Calu3 (cell line): ENCODE data around the gene CHKB. TPM values are rescaled to one million over a fixed set of nuclear protein-coding genes. Genes with fewer than 3 reads are reported as not detected.
"Not testable (repeated sequence)": the region's sequence is repeated elsewhere in the genome, so short reads cannot be mapped to it uniquely, and the experiment has no call there.

ENCODE experiments used
- BruUV-seq: library from RNA; stranded (reverse); fragments of 400-500 nt; replicated peaks from 2 replicates; lab custom pipeline; 2021; lab: Mats Ljungman, UMichigan
- CTCF ChIA-PET: fragments of 300-600 bp; sonication (Branson Sonifier 250); formaldehyde crosslinking; loops from one replicate; lab custom pipeline; 2022; ENCODE audit warnings: antibody characterized with exemption; lab: Charles Lee
- DNase-seq: peaks from one replicate; pipeline ENCODE4 v3.0.0; 2022
- H3K27ac Mint-ChIP-seq: one replicate; pipeline ENCODE4 v1.8.0; 2022; ENCODE audit warnings: mixed read lengths; ENCODE audit not compliant: unreplicated experiment
- H3K27me3 Mint-ChIP-seq: one replicate; pipeline ENCODE4 v1.8.0; 2022; ENCODE audit warnings: mixed read lengths; ENCODE audit not compliant: unreplicated experiment
- H3K36me3 Mint-ChIP-seq: one replicate; pipeline ENCODE4 v1.8.0; 2022; ENCODE audit warnings: mild to moderate bottlenecking, moderate library complexity, mixed read lengths; ENCODE audit not compliant: insufficient read depth, unreplicated experiment
- H3K4me1 Mint-ChIP-seq: one replicate; pipeline ENCODE4 v1.8.0; 2022; ENCODE audit warnings: mild to moderate bottlenecking, low read depth, mixed read lengths; ENCODE audit not compliant: unreplicated experiment
- H3K4me3 Mint-ChIP-seq: one replicate; pipeline ENCODE4 v1.8.0; 2022; ENCODE audit warnings: mild to moderate bottlenecking, low read depth, moderate library complexity, mixed read lengths; ENCODE audit not compliant: unreplicated experiment
- H3K9me3 Mint-ChIP-seq: one replicate; pipeline ENCODE4 v1.8.0; 2022; ENCODE audit warnings: low read depth, mixed read lengths; ENCODE audit not compliant: unreplicated experiment
- intact Hi-C: fragments of 100-400 bp; cut with micrococcal nuclease; formaldehyde crosslinking; loops from one replicate; pipeline ENCODE4 v1.10.0; 2022; ENCODE audit not compliant: unreplicated experiment
- total RNA-seq: library from RNA; stranded (reverse); gene quantifications from 2 replicates; pipeline ENCODE4 v1.2.3, GENCODE V29; 2022
- TF ChIP-seq, protein P1 (sequence below): fragments of 200-600 bp; IDR thresholded peaks from one replicate; pipeline ENCODE4 v1.8.0; 2022; ENCODE audit warnings: antibody characterized with exemption; ENCODE audit not compliant: unreplicated experiment

CHKB gene
- total RNA-seq, 1 experiment from 2014 or later: 80.9 TPM

DNA sequence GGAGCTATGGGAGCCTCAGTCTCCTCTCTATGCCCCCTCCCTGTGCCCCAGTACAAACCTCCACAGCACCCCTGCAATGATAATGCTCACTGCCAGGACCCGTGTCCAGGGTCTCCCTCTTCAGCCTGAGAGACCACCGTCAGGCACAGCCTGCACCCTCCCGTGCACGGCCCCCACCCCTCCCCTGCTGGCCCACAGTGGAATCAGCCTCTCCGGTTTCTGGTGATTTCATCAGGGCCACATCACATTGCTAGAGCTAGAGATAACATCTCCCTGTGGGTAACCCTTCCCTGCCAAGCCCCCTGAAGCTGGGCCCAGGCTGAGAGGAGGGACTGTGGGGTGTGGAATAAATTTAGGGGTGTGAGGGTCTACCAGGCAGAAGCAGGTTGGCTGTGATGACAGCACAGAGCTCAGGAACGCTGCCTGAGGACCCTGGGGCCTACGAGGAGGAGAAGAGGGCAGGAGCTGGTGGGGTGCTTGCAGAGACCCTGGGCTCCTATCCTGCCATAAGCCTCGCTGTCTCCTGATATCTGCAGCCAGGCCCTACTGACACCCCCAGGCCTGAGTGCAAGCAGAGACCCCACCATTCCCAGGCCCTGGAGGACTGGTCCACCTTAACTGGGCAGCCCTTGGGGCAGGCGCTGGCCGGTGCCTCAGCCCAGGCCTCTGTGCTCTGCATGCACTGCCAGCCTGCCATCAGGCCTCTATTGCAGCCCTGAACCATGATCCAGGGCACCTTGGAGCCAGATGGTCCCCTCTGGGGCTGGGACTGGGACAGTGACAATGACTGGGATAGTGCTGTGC is 36.9 kb downstream of the CHKB start, which contains the start of gene KLHDC7B:
Gene KLHDC7B, plus strand, starts transcription at position 378 of the 804 bp plus-strand sequence. Its CDS starts 345 bp downstream, at position 723.
- Mint-ChIP-seq H3K27me3 (no peaks in the 10 kb centered on the region), H3K27ac (peak within 1 kb of the TSS; percentile 92), H3K9me3 (no peaks in the 10 kb centered on the region), H3K36me3 (peaks cover 22% of the 10 kb centered on the region), H3K4me1 (peaks cover 30% of the 10 kb centered on the region), H3K4me3 (peak within 1 kb of the TSS; percentile 43)
- CTCF ChIA-PET: interaction anchor here (0.5 to 1.8 kb wide), 5 partner anchors 17 to 88 kb away, joined by 3 to 8 read pairs (median 3); partner anchors contain the start of genes ARSA, SCO2 and SYCE3
- intact Hi-C loops: no loop called here
- no TSS peak for BruUV-seq
- TF ChIP-seq, protein P1, sequence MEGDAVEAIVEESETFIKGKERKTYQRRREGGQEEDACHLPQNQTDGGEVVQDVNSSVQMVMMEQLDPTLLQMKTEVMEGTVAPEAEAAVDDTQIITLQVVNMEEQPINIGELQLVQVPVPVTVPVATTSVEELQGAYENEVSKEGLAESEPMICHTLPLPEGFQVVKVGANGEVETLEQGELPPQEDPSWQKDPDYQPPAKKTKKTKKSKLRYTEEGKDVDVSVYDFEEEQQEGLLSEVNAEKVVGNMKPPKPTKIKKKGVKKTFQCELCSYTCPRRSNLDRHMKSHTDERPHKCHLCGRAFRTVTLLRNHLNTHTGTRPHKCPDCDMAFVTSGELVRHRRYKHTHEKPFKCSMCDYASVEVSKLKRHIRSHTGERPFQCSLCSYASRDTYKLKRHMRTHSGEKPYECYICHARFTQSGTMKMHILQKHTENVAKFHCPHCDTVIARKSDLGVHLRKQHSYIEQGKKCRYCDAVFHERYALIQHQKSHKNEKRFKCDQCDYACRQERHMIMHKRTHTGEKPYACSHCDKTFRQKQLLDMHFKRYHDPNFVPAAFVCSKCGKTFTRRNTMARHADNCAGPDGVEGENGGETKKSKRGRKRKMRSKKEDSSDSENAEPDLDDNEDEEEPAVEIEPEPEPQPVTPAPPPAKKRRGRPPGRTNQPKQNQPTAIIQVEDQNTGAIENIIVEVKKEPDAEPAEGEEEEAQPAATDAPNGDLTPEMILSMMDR: no peak
- no peak for DNase-seq

DNA sequence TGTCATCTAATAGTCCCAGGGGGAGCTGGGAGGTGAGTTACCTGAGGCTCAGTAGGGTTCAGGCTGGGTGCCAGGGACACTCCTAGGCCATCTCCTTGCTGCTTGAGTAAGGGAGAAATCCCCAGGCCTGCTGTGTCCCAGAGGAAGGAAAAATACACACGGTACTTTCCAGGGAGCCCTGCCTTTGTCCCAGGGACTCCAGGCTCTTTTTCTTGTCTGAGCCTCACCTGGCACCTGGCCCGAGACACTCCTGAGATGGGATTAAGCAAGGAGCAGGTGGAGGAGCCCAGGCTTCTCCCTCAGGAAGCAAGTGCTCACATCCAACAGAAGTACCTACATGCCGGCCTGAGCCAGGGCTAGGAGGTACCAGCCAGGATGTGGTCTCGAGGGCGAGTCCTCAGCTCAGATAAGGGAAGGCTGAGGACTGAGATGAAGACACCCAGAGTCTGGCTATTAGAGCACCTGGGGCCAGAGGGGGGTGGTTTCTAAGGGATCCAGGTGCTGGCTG is 37.8 kb downstream of the CHKB start:
- intact Hi-C loops: no loop called here
- Mint-ChIP-seq H3K4me1 (peaks cover 39% of the 10 kb centered on the region), H3K9me3 (no peaks in the 10 kb centered on the region), H3K4me3 (peak overlapping the region; percentile 43), H3K36me3 (peaks cover 24% of the 10 kb centered on the region), H3K27ac (peak overlapping the region; percentile 92), H3K27me3 (no peaks in the 10 kb centered on the region)
- TF ChIP-seq, protein P1: no peak
- DNase-seq: peak; percentile 55
- CTCF ChIA-PET: interaction anchor here (0.5 to 1.8 kb wide), 4 partner anchors 18 to 89 kb away, joined by 3 to 7 read pairs (median 4); partner anchors contain the start of genes ARSA, SCO2 and SYCE3
- TSS peak; percentile 44 for BruUV-seq

DNA sequence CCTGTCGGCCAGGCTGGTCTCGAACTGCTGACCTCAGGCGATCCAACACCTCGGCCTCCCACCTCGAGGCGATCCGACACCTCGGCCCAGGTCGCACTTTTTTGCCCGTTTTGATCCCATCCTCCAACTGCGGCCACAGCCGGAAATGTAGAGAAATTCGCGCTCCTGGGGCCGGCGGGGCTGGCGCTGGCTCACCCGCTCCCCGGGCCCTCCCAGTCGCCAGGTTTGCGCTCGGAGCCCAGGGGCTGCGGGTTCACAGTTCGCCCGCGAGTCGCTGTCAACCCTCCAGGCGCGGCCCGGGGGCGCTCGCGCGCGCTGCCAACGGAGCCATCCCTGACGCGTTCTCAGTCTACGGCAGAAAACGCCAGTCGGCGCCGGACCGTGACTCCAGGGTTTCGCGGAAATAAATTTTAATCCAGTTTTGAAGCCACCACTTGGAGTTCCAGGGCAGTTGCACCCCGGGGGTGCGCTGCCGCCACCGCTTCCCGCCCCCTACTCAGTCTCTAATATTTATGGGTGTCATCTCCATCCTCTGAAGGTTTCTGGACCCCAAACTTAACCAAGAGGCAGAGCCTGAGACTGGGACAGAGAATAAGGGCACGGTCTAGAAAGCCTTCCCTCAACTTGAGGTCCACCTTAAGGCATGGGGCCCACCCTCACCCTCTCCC is 38.4 kb downstream of the CHKB start:
- Mint-ChIP-seq H3K27ac (peak overlapping the region; percentile 92), H3K4me1 (peaks cover 45% of the 10 kb centered on the region), H3K36me3 (peaks cover 30% of the 10 kb centered on the region), H3K4me3 (peak overlapping the region; percentile 43), H3K27me3 (no peaks in the 10 kb centered on the region), H3K9me3 (no peaks in the 10 kb centered on the region)
- TF ChIP-seq, protein P1: peak; percentile 50
- intact Hi-C loops: no loop called here
- TSS peak; percentile 35 for BruUV-seq
- DNase-seq: peak; percentile 93
- CTCF ChIA-PET: interaction anchor here (1.2 to 1.8 kb wide), 3 partner anchors 19 to 84 kb away, joined by 3 to 7 read pairs (median 5); partner anchors contain the start of genes ARSA, SCO2 and SYCE3

DNA sequence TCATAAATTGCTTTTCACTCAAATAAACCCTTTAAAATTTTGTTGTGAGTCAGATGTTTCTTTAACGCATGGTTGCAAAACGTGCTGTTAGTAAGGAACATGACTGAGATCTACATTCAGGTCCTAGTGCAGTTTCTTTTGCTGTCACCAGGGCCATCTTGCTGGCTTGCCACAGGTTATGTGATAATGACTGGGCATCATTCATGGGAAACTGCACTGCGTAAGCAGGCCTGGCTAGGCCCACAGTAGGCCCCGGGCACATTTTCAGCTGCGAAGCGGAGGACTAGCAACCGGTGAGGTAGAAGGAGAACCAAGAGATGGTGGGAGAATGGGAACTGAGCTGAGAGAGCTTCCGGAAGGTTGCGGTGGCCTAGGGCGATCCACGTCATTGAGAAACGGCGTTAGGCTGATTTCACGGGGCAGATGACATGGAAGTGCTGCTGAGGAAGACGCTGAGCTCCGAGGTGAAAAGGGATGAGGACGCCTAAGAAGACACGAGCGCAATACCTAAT is 40.2 kb downstream of the CHKB start:
- CTCF ChIA-PET: no interaction called here
- TF ChIP-seq, protein P1: no peak
- H3K9me3 Mint-ChIP-seq: no peaks in the 10 kb centered on the region

DNA sequence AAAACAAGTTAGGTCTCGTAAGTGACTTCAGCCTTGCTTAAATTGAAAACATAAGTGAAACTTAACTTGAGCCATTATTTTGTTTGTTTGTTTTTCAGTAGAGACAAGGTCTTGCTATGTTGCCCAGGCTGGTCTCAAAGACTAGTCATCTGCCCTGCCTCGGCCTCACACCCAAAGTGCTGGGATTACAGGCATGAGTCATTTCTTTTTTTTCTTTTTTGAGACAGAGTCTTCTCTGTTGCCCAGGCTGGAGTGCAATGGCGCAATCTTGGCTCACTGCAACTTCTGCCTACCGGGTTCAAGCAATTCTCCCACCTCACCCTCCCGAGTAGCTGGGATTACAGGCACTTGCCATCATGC is 41.0 kb downstream of the CHKB start:
- Mint-ChIP-seq H3K4me1 (peaks cover 61% of the 10 kb centered on the region), H3K36me3 (peaks cover 43% of the 10 kb centered on the region), H3K27ac (peak overlapping the region; percentile 98)
- BruUV-seq, H3K4me3 Mint-ChIP-seq, intact Hi-C loops, CTCF ChIA-PET, H3K9me3 Mint-ChIP-seq, H3K27me3 Mint-ChIP-seq: not testable (repeated sequence)
- DNase-seq: peak; percentile 71

More for the DNA sequence above, 40.2 kb downstream of the CHKB start:
- peak overlapping the region; percentile 98 for H3K27ac Mint-ChIP-seq
- peaks cover 61% of the 10 kb centered on the region for H3K4me1 Mint-ChIP-seq
- H3K36me3 Mint-ChIP-seq: peaks cover 43% of the 10 kb centered on the region
- intact Hi-C loops: no loop called here
- no TSS peak for BruUV-seq
- no peaks in the 10 kb centered on the region for H3K27me3 Mint-ChIP-seq
- DNase-seq: no peak
- H3K4me3 Mint-ChIP-seq: no peak overlapping the region
